NCI-H1436 treated with DMSO at 0.1 percent for 48 hours (cell line): ENCODE data around the gene PARK7.

ENCODE experiments used
- DNase-seq: peaks from one replicate; lab custom pipeline; 2025; lab: John Stamatoyannopoulos, UW

Gene PARK7

DNA sequence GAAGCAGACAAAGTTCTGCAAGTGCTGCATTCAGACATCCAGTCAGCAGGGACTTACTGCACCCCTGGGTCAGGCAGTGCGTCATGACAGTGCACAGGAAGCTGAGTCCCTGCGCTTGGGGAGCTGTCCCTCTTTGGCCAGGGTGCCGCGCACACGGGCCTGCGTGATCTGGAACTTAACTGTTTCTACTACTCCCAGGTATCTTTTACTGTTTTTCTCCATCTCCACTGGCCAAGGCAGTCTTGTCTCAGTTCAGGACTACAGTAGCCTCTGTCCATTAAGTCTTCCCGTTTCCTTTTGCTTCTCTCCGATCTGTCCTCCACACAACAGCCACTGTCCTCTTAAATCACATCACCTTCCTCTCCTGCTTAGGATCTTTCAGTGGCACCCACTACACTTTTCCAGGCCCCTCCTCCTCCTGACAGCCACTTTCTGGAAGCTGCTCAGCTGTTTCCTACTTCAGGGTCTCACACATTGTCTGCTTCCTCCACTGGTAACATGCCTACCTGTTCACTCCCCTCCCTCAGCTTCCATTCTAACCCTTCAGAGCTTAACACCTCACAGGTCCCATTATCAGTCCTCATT is 48.7 kb downstream of the PARK7 start:
- no peak for DNase-seq

DNA sequence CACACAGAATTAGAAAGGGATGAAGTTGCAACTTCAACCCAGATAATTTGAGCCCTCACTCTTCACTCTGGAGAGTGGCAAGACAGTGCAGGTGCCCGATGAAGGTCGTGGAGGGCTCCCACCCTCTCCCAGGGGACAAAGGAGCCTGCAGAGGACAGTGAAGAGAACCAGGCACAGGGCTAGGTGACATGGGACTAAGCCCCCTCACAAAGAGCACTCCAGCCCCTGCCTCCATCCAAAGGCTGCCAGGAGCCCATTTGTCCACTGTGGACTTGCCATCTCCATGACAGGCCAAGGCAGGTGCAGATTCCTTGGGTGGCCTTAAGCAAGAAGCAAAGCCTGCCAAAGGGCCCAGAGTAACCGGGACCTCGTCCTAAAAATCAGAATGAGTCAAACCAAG is 49.5 kb downstream of the PARK7 start:
- DNase-seq, result no peak

DNA sequence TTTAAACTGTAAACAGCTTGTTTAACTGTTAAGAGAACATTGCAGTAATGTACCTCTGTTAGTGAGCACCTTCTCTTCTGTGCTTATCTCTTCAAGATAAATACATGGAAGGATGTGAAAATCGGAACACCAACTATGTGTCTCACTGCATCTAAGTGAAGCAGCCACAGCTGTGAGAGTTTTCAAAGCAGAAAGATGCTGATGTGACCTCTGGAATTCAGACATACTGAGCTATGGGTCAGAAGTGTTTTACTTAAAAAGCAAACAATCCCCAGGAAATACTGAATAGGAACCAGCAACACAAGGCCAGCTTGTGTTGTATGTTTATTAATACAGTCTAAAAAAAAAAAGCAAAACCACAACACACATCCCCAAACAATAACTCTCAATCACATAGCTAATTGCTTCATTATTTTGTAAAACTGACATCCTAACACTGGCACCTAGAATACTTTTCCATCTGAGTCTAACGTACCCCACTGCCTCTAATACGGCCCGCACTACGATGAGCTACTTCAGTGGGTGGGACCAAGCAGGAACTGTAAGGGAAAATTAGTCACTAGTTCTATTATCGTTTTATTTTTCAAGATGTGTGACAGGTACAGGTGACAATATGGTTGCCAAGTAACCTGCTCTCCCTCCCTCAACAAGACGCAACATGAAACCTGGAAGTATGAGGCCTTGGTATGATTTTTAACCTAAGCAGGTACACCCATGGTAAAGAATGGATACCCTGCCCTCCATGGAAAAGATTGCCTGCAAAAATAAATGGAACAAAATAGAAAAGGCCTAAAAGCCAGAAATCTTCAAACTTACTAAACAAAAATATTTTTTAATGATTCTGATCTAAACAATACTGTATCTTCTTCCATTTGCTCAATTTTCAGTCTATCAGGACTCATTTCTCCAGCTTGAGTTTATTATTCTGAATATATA is 50.7 kb downstream of the PARK7 start:
- no peak for DNase-seq

DNA sequence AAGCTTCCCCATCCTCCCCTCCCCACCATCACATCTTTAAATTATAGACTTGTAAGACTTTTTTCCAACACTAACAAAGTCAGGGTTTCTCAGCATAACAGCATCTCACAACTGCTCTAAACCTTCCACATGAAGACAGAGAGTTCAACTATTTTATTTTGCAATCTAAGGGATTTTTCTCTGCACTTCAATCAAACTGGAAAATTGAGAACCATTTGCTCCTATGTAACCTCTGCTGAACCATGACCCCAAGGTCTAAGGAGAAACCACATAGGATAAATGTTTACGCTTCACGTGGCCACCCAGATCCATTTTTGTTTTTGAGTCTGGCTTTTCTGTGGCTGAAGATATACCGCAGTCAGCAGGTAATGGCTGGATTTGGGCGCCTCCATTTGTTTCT is 51.4 kb downstream of the PARK7 start:
- DNase-seq, result no peak

DNA sequence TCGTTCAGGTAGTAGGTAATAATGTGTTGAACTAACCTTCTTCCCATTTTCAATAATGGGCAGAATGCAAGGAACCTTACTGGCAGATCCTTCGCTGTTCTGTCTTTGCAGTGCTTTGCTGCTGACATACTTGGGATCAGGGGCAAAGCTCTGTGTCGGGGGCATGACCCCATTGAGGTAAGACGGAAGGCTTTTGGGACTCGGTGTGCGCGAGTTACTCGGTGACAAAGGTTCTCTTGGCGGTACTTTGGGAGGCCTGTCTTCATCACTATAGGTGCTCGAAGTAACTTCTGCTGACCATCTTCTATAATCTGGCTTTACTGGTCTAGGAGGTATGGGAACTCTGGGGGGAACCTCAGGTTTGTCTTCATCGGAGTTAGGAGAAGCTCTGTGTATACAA is 51.9 kb downstream of the PARK7 start:
- DNase-seq, result no peak

DNA sequence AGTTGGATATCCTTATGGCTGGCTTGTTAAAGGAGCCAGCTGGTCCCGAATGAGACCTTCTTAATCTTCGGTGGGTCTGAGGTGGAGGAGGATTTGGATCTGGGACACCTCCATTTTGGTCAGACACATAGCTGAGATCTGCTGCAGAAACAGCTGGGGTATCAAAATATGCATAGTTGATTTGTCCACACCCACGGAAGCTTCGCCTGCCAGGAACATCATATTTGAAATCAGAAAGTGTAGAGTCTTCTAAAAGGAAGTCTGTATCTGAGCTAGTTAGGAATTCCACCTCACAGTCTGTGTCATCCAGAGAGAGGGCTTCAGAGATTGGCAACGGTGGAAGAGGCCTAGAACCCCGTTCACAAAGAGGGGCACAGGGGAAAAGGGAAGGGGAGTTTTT is 52.3 kb downstream of the PARK7 start:
- no peak for DNase-seq

DNA sequence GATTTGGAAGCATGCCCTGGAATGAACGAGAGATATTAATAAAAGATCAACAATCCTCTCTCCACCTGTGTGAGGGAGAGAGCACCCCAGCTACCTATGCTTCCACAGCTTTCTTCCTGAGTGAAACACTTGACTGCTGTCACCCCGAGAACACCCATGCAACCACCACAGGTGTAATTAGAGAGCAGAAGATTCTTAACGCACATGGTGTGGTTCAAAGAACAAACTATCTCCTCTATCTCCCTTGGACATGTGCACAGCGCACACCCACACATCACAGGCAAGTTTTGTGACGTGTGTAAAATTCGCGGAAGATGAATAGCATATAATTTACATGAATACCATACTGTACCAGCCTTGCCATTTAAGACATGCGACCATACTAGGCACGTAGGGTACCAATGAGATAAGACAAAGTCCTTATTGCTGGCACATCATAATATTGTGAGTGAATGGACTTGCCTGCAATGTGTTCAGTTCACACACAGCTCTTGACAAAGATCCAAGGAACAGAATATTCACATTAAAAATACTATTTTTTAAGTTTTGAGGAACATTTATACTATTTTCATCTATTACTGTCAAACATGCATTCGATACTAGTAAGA is 53.0 kb downstream of the PARK7 start:
- no peak for DNase-seq

DNA sequence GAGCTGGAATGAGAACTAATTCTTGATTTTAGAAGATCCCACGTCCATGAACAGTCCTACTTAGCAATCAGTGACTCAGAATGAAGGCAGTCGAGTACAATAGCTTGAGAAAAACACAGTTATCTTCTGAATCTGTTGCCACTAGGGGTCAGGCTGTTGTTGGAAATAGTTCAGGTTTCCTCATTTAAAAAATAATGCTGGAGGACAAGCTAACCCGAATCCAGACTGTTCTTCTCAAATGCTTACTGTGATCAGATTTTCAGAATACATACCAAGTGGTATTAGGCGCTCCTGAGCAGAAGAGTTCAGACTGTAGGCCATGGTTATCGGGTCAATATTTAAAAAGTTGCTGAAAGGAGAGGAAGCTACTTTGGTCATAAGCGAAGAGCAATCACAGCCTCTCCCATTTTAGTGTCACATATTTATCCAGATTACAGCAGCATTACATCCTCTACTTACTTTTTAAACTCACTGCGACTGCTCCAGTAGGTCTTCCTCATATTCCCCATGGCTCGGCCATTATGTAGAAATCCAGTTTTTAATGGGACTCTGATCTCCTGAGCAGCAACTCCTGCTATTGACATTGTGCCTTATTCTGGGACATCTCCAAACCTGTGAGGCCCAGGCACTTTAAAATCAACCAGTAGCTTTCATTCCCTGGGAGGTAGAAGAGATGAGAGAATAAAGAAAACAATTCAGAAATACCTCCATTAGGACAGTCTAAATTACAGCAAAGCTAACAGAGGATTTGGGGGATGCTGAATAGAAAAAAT is 53.7 kb downstream of the PARK7 start:
- no peak for DNase-seq

DNA sequence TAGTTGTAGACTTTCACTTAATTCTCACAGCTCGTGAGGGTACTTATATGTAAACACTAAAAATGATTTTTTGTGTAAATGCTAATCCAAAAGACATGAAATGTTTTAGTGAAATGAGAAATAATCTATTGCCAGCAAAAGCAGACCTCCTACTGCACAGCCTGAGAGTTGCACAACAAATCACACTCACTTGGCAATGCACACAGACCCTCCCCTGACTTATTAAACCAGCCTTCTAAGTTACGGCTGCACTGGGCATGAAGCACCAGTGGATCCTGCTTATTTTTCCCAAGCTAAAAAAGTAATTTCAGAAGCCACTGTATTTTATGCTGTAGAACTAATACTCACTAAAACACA is 54.3 kb downstream of the PARK7 start:
- DNase-seq, result no peak

DNA sequence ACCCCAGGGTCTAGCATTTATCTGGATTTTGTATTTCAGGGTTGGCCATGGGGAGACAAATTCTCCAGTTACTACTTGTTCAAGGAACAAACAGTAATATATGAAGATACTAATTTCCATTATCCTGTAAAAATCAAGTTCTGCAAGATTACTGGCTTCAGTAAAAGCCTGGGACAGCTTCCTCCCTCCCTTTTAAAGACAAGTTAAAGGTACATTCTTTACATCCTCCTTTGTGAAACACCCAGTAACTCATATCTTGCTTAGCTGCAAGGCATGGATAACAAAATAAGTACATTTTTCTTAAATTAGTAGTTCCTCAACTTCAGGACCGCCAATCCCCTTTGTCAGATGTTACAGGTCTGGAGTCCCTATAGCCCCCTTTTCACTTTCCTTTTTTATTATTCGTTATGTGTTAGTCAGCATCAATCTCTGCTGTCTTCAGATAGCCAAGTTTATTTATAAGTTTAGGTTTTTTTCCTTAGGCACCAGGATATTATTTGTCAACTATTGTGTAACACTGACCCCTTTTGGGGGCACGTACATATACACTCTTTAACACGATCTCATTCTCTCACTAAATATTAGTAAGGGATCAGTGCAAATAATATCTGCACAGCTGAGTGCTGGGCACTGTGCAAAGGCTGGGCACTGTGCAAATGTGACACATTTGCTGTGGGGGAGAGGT is 54.8 kb downstream of the PARK7 start:
- DNase-seq, result no peak

DNA sequence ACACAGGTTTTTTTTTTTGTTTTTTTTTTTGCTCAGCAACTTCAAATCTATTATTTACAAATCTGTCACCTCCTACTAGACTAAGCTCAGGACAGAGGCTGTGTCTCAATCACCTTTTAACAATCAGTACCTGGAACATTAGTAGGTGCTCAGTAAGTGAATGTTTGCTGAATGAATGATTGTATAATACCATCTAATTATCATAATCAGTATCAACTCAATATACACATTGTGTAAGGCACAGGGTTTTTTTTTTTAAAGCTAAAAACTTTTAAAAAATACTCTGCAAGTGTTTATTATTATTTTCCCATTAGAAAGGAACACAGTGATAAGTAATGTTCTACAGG is 55.4 kb downstream of the PARK7 start:
- no peak for DNase-seq

DNA sequence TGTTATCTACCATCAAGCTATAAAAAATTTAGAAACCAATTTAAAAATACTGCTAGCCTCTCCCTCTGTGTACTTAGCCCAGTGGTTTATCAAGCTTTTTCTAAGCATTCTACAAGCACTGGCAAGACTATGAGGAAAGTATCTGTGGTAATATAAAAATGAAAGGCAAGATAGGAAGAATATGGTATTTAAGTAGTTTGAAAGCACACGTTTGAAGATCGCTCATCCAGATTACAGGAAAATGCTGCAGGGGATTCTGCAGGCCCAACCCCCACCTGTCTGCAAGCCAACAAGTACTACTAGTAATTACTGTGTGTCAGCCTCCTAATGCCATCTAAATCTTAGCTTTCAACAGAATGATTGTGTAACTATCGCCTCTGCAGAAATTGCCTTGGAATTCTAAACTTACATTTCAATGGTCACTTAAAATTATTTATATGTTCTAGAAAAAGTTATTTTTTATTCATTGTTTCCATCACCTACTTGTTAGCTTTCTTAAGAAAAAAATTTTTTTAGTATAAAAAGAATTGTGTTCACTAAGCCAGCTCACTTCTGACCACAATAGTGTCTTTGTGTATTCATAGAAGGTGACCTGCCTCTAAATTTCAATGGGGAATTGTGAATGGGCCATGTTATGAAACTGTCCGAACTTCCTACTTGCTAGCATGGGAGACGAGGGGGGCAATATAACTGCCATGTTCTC is 56.1 kb downstream of the PARK7 start:
- no peak for DNase-seq

DNA sequence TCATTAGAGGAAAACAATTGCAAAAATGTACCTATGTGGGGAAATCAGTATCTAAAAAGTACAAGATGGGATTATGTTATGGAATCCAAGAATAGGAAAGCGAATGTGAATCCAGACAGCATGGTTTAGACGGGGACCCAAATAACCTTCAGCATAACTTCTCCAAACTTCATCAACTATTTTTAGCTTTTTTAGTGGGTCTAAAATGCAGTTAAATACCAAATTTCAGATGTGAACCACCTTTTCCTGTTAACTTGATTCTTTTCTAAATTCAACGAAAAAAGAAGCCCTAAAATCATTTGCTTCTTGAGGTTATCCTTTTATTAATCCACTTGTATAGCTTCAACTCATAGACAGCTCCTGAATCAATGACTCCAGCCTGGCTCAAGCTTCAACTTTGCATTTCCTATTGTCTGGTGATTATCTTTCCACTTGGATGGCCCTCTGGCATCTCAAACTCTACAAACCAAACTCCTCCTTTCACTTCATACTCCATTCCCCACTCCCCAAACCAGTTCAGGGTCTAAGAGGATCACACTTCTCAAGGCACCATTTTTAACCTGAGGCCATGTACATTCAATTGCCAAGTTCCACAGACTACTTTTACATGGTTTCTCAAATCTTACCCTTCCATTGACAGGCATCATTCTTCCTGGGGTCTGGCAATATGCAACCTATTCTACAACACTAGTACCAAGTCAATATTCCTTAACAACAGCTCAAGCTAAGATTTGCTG is 57.1 kb downstream of the PARK7 start:
- DNase-seq, result no peak

DNA sequence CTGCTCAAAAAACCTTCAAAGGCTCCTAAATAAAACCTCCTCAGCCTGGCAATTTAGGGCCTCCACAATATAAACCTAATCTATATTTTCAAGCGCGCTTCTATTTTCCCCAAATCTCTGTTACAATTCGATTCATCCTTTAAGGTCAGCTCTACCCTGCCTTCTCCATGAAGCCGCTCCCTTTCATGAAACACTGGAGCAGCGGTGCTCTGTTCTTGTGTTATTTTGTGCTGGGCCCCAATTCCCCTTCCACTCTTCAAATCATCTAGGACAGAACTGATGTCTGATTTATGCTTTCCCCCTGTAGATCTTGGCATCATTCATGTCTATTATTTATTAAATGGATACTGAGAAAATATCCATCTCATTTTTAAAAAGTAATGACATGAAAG is 57.7 kb downstream of the PARK7 start:
- no peak for DNase-seq

DNA sequence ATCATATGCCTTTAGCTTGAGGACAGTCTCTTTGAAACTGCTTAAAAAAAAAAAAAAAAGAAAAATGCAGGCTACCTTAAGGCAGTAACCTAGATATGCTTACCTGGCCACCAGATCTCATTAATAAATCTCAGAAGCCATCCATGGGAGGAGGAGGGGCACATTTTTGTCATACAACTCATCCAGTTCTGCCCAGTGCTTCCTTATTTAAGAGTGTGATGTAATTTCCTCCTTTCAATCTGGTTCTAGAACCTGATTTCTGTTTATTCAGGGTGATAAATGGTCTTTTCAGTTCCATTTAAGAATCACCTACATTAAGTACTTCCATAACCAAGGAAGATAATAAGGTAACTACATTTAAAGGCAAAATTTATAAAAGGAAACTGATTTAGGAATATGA is 58.5 kb downstream of the PARK7 start:
- no peak for DNase-seq

DNA sequence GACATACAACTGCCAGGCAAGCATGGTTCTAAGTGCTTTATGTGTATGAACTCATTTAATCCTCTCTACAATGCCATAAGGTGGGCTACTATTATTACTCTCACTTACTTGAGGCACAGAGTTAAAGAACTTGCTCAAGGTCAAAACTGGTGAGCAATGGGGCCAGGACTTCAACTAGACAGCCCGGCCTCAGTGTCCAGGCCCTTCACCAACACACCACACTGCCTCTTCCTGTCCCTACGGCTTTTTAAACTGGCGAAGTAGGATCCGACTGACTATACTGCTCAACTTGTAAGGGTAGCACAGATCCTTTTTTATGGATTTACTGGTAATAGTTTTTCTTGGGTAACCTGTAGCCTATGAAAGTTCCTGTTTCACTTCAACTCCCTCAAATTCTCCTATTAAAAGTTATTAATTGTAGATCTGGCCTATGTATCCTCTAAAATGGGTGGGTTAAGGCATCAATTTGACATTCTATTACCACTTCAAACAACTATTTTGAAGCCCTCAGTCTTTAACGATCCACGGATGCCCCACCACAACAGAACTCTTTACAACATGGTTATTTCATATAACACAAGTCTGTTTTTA is 60.3 kb downstream of the PARK7 start:
- DNase-seq, result no peak

DNA sequence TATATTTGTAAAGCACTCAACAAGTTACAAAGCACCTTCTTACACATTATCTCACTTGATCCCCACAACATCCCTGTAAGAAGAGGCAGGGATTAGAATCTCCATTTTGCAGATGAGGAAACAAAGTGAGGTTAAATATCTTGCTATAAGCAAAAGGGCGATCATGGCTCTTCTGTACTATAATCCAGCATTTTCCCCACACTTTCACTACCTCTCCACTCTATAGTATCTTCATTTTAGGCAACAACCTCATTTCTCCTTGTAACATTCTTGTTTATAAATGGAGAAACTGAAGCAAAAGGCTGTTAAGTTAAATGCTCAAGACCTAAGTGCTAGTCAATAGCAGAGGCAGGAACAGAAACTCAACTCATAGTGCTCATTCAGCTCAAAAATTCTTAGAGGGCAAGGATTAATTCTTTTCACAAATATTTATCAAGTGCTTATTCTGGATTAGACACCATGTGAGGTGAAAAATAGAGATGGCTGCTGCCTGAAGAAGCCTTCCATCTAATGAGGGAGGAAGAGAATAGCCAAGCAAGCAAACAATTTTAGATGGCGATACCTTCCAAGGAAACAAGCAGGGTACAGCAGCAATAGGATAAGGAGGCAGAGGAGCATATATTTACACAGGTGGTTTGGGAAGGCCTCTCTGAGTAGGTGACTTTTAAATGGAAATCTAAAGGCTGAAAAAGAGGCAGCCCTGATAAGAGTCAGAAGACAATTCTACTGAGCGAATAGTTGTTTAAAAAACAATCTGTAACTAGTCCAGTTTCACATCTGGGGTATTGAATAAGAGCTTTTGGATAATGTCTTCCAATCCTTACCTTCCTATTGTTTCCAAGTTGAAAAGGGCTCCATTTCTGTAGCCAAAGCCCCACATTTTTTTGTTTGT is 61.1 kb downstream of the PARK7 start:
- DNase-seq, result no peak

DNA sequence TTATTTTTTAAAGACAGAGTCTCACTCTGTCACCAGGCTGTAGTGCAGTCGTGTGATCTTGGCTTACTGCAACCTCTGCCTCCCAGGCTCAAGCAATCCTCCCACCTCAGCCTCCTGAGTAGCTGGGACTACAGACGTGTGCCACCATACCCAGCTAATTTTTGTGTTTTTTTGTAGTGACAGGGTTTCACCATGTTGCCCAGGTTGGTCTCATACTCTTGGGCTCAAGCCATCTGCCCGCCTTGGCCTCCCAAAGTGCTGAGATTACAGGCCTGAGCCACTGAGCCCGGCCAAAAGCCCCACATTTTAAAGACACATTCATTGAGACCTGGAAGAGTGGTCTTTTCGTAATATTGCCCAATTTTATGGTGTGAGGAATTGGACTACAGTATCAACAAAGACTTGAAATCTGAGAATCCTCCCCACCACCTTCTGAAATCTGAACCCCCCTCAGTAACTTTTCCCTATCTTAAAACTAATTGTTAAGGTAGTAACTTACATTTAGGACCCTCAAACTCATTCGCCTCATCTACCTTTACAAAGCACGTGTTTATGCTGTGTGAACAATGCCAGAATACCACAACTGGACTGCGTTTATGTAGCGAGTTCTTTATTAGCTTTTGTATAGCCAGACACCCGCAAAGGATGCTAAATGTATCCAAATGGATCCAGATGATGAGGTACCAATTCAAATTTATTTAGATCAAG is 61.9 kb downstream of the PARK7 start:
- no peak for DNase-seq

DNA sequence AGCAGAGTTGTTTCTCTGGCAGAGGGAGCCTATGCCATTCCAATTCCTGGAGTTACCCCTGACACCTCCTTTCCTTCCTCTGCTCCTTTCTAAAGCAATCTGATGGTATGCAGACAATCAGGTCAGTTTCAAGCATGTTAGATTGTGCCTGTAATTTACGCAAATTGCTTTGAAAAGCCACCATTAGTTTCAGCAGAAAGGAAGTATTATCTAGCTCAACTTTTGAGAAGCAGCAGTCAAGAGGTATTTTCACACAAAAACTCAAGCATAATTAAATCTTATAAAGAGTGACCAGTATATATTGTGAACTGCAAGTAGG is 62.4 kb downstream of the PARK7 start:
- no peak for DNase-seq
